ENCODE results near the gene HLA-B.

The HLA-B gene

DNA sequence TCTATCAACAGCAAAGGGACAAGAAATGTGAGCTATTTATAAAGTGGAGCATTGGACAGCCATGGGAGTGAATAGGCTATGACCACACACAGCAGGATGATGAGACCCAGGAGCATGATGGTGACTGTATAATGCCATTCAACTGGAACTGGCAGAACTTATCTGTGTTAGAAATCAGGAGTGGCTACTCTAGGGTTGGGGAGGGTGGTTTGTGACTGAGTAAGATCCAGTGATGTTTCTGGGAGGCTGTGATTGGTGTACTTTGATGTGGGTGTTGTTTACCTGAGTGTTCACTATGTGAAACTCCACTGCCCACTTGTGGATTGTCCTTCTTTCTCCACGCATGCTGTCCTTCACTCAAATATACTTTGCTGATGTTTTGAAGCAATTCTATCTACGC is 11.5 kb upstream of the HLA-B start:
- TF ChIP-seq, protein P1, sequence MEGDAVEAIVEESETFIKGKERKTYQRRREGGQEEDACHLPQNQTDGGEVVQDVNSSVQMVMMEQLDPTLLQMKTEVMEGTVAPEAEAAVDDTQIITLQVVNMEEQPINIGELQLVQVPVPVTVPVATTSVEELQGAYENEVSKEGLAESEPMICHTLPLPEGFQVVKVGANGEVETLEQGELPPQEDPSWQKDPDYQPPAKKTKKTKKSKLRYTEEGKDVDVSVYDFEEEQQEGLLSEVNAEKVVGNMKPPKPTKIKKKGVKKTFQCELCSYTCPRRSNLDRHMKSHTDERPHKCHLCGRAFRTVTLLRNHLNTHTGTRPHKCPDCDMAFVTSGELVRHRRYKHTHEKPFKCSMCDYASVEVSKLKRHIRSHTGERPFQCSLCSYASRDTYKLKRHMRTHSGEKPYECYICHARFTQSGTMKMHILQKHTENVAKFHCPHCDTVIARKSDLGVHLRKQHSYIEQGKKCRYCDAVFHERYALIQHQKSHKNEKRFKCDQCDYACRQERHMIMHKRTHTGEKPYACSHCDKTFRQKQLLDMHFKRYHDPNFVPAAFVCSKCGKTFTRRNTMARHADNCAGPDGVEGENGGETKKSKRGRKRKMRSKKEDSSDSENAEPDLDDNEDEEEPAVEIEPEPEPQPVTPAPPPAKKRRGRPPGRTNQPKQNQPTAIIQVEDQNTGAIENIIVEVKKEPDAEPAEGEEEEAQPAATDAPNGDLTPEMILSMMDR (IDR thresholded peaks at IDR 0.05; ENCODE audit: extremely low read depth, insufficient read depth, missing control alignments) = no peak
- in situ Hi-C loops (cut with MboI; ENCODE audit: low pct_unique_long_range_greater_than_20kb, low sequenced_read_pairs, unreplicated experiment) = loop anchor here (5.0 to 10.0 kb wide), 2 partner anchors 176 to 234 kb away; partner anchors contain the start of gene PSORS1C2
- no peak for DNase-seq (ENCODE audit: low spot score)

DNA sequence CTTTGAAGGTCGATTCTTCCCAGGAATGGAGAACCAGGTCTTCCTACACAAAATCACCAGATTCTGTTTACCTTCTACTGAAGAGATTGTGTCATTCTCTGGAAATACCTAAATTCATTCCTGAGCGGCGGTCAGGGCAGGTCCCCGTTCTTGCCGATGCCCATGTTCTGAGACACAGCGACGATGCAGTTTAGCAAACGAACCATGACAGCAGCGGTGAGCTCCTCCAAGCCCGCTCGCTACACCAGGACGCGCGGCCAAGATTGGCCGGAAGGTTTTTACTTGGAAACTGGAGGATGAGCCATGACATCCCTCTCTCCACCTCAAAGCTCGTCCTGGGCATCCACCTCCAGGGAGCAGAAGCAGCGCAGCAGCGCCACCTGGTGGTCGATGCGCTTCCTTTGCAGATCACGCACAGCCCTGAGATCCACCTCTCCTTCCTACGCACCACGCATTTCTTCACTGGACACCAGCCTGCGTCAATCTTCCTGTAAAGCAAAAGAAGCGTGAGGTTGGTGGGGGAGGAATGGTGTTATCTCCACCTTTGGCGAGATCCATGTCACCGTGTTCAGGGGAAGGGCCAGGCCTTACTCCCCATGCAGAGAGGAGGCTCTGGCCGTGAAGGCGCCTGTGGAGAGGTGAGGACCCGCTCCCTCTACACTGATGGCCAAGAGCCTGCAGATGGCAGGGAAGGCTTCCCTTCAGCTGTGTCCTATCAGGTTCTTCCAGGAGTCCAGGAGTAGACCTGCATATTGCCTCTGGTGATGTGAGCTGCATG is 9.9 kb upstream of the HLA-B start:
- in situ Hi-C loops (cut with MboI; ENCODE audit: low pct_unique_long_range_greater_than_20kb, low sequenced_read_pairs, unreplicated experiment) = loop anchor here (5.0 to 10.0 kb wide), 2 partner anchors 175 to 232 kb away; partner anchors contain the start of gene PSORS1C2
- peak; percentile 75 for DNase-seq (ENCODE audit: low spot score)
- TF ChIP-seq, protein P1 (IDR thresholded peaks at IDR 0.05; ENCODE audit: extremely low read depth, insufficient read depth, missing control alignments) = peak; percentile 88

DNA sequence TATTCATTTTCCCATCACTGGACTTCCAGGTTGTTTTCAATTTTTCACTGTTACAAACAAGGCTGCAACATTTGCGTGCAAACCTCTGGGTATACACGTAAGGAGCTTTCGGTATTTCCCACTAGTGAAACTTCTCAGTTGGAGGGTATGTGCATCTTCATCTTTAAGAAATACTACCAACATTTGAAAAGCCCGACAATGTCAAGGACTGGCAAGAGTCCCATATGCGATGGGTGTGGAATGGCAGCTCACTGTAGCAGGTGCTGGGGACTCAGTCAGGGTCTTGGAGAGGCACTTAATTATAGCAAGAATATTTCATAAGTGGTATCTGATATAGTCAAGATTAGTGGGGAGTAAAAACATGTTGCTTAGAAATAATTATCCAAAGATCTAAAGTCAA is 8.9 kb upstream of the HLA-B start:
- TF ChIP-seq, protein P1 (IDR thresholded peaks at IDR 0.05; ENCODE audit: extremely low read depth, insufficient read depth, missing control alignments) = no peak
- no peak for DNase-seq (ENCODE audit: low spot score)
- in situ Hi-C loops (cut with MboI; ENCODE audit: low pct_unique_long_range_greater_than_20kb, low sequenced_read_pairs, unreplicated experiment) = loop anchor here (5.0 to 10.0 kb wide), 2 partner anchors 174 to 231 kb away; partner anchors contain the start of gene PSORS1C2

DNA sequence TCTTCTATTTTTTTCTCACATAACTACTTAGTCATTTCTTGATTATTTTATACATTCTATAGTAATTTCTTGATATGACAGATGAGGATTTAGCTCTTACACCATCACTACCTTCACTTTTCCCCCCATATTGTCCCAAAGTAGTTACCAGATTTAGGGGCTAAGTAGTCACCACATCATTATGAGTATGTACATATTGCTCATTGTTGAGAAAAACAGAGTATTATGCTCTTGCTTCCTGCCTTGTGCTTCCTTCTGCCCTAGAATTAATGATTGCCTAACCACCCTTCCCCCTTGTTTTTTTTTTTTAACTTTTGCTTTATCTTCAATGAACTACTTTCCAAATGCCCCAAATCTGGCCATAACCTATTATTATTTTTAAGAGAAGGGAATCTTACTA is 6.8 kb upstream of the HLA-B start:
- no peak for DNase-seq (ENCODE audit: low spot score)
- in situ Hi-C loops (cut with MboI; ENCODE audit: low pct_unique_long_range_greater_than_20kb, low sequenced_read_pairs, unreplicated experiment) = loop anchor here (10.0 kb wide), 1 partner anchor 229 kb away; the partner anchor contains the start of gene PSORS1C2
- TF ChIP-seq, protein P1 (IDR thresholded peaks at IDR 0.05; ENCODE audit: extremely low read depth, insufficient read depth, missing control alignments) = no peak

DNA sequence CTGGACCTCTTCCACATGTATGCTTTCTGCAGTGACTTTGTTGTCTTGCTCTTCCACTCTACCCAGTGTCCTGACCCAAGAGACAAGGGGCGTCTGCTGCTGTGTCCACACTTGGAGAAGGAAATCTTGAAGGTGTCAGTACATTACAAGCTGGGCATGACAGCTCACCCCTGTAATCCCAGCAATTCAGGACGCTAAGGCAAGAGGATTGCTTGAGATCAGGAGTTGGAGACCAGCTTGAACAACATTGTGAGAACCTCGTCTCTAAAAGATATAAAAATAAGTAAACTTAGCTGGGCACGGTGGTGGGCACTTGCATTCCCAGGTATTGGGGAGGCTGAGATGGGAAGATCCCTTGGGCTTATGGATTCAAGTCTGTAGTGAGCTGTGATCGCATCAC is 5.8 kb upstream of the HLA-B start:
- in situ Hi-C loops (cut with MboI; ENCODE audit: low pct_unique_long_range_greater_than_20kb, low sequenced_read_pairs, unreplicated experiment) = loop anchor here (10.0 kb wide), 1 partner anchor 228 kb away; the partner anchor contains the start of gene PSORS1C2
- TF ChIP-seq, protein P1 (IDR thresholded peaks at IDR 0.05; ENCODE audit: extremely low read depth, insufficient read depth, missing control alignments) = no peak
- no peak for DNase-seq (ENCODE audit: low spot score)

DNA sequence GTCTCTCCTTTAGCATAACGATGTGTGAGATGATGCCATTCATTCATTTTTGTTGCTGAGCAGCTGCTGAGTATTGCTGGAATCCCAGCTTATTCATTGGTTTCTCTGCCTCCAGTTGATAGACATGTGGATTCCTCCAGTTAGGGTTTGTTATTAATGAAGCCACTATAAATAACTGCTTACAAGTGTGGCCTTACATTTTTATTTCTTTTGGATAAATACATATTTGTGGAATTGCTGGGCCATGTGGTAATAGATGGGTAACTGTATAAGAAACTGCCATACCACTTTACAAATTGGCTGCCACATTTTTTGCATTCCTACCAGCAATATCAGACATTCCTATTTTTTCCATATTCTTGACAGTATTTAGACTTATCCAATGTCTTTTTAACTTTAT is 2.6 kb upstream of the HLA-B start:
- no peak for DNase-seq (ENCODE audit: low spot score)
- TF ChIP-seq, protein P1 (IDR thresholded peaks at IDR 0.05; ENCODE audit: extremely low read depth, insufficient read depth, missing control alignments) = no peak
- in situ Hi-C loops (cut with MboI; ENCODE audit: low pct_unique_long_range_greater_than_20kb, low sequenced_read_pairs, unreplicated experiment) = no loop called here

Data from GM13977 (cell line).